Raji (cell line): ENCODE measurements around the gene APBA2.

Experiments used
- POLR2A ChIP-seq: IDR thresholded peaks from 2 replicates; pipeline ENCODE4 v1.6.1; 2011; ENCODE audit warnings: low read depth, low read length, control low read depth; ENCODE audit not compliant: insufficient read depth

APBA2 gene

GRCh38 chr15:28991236-28992171 lies 105.7 kb downstream of the APBA2 start:
- TF ChIP-seq POLR2A: no peak

GRCh38 chr15:28992336-28992864 lies 106.6 kb downstream of the APBA2 start:
- no peak for TF ChIP-seq POLR2A

DNA sequence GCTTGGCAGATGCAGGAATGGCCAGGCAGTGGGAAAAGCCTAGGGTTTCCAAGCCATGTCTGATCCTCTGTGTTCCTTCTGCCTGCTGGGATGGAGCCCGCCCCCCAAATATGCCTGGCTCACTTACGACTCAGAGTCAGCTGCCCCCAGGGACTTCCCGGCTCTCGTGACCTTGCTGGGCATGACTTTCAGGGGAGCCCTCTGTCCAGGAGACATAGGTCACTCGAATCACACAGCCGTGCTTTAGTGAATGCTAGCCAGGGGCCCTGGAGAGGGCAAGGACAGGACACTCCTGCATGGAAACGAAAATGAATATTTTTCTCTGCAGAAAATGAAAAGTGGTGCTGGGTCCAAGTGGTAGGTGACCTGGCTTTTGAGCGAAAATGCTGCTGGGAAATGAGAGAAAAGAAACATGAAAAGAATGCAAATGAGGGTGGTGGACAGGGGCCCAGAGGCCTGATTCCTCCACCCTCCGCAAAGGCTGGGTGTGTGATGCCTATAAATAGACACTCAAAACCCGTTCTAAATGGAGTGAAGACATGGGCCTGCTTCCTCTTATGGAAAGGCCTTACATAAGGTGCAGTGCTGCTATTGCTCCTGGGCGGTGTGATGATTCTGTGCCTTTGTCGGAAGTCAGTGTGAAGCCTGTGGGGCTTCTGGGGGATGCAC lies 107.4 kb downstream of the APBA2 start:
- no peak for TF ChIP-seq POLR2A

DNA sequence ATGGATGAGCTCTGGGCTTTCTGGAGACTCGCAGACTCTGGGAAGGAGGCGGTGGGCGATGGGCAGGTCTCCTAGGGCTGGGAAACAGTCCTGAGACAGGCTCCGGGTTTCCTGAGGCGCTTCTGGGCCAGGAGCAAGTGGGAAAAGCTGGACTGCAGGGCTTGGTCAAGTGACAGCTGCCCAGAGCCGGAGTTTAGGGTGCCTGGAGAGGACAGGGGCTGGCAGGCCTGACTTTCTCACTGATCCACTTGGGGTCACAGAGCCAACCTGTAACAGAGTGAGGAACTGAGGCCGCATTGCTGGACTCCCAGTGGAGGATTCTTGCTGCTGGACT lies 107.9 kb downstream of the APBA2 start:
- TF ChIP-seq POLR2A: no peak

DNA sequence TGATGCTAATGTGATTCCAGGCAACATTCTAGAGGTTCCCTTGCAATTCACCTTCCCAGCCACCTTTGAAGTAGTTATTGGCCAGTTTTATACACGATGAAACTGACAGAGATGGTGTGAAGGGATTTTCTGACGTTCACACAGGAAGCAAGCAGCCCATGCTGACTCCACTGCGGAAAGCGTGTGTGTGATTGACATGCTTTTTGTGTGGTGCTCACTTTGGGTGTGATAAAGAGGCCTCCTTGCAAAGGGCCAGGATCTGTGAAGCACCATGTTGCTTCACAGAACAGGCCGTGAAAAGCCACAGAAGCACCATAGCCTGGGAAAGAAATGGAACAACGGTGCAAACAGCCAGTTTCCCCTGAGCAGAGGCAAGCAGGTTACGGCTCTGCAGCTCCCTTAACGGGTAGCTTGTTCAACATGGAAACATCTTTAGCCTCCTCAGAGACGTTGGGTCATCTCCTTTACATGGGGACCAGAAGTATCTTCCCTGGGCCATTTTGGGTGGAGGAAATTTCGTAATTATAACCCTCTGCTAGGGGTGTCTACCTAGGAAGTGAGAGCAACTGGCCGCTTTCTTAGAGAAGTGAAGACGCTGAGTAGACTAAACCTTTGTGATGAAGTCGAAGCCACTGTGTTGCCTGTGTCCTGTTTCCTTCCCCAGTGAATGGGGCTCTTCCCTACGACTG lies 108.5 kb downstream of the APBA2 start:
- no peak for TF ChIP-seq POLR2A

DNA sequence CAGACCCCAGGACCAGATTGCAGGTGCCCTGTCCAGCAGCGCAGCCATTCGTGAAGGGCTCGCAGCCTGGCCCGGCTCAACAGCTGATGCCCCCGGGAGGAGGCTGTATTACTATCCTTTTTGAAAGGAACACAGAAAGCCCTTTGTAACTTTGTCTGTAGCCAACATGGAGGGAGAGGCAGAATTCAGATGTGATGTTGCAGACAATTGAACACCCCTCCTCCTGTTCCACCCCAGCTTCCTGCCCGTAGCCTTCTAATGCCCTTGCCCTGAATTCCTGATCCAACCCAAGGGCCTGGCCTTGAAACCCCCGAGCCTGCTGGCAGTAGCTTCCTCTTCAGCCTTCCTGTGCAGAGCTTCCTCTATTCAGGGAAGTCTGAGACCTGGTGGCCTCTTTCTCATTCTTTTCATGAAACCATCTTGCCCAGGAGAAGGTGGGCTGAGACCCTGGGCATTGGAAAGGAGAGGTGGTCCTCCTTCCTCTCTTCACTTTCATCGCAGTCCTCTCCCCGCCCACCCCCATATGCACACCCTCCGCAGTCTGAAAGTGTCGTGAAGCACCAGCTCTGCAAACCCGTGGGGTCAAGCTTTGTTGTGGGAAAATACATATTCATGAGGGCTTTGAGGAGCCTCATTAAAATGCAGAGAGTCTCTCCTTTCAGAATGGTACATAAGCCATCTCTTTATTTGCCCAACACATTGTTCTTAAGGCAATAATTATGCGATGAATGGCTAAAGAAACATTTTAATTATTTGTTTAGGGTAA lies 109.2 kb downstream of the APBA2 start:
- TF ChIP-seq POLR2A: no peak

GRCh38 chr15:28995705-28996104 lies 109.9 kb downstream of the APBA2 start:
- no peak for TF ChIP-seq POLR2A

- no peak for TF ChIP-seq POLR2A
Measured at GRCh38 chr15:28996289-28996688, 110.5 kb downstream of the APBA2 start.

DNA sequence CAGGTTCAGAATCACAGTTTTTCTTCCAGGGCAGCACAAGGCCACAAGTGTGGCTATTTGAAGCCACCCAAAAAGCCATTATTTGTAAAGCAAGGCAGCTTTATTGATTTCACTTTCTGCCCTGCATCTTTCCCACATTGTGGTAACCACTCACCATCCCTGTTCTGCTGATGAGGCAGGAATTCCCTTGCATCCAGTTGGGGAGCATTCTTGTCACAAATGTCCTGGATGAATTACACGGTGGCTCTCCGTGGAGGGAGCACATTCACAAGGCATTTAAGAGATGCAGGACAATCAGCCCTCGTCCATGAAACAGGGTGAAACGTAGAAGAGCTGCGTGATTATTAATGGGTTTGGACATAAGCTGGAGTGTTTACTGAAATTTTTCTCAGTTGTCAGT lies 111.2 kb downstream of the APBA2 start:
- TF ChIP-seq POLR2A: no peak

DNA sequence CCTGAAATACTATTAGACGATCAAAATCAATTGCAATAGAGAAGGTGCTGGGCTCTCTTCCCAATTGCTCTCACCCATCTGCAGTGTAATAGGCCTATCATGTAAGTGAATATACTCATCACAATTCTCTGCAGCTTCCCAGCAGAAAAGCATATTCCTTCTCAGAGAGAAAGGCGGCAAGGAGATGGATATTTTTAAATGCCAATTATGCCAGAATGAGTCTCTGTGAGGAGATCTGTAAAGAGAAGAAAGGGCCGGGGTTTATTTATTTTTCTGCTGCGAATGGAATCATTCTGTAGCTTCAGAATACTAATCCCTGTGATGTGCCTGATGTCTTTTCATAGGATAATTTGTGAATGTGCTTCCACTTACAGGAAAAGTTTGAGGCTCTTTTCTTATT lies 112.0 kb downstream of the APBA2 start:
- no peak for TF ChIP-seq POLR2A

- no peak for TF ChIP-seq POLR2A
Measured at GRCh38 chr15:28998511-28998910, 112.7 kb downstream of the APBA2 start.

GRCh38 chr15:29003191-29003839 lies 117.5 kb downstream of the APBA2 start:
- TF ChIP-seq POLR2A: no peak

DNA sequence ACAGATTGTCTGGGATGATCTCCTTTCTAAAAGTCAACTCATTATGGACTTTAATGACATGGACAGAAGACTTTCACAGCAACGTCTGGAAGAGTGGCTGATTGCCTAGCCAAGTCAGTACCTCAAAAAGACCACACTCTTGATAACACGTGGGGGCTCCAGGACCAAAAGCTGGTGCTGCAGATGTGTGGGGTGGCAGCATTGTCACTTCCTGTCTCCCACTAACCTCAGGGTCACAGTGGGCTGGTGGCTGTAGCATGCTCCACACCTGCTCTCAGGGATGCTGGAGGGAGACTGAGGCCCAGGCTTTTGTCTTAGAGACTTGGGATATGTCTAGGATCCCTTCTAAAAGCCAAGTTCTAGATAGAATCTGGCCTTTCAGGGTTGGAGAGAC lies 118.1 kb downstream of the APBA2 start:
- TF ChIP-seq POLR2A: no peak

- TF ChIP-seq POLR2A: no peak
Measured at GRCh38 chr15:29005931-29006330, 120.2 kb downstream of the APBA2 start.
